H1 (cell line): ENCODE data around the gene SPAAR. TPM values are rescaled to one million over a fixed set of nuclear protein-coding genes. Genes with fewer than 3 reads are reported as not detected.

Source experiments
- polyA plus RNA-seq, 7 experiments: library from polyadenylated mRNA; depleted of rRNA in 3 of 7; stranded (reverse) in 5 of 7; unstranded in 2 of 7; fragments of >200 nt in 5 of 7; fragments of 200-250 nt in 2 of 7; gene quantifications; 1 replicate in 5 of 7; 2 replicates in 1 of 7; 4 replicates in 1 of 7; pipeline versions ENCODE4 v1.2.1 to v1.2.3, GENCODE V29; 2011 to 2013; ENCODE audit warnings: missing spikeins in 2 of 7, mixed read lengths in 2 of 7
- total RNA-seq: library from RNA; stranded (reverse); fragmentation: NEBNext Ultra II Directional; extraction: Animal tissue kit (Norgen Biotek cat#: 25700); gene quantifications from 2 replicates; pipeline ENCODE4 v1.2.1, GENCODE V29; 2021
- TF ChIP-seq, protein P1 (sequence below): fragments of 300-600 bp; sonication (generic); IDR thresholded peaks from 2 replicates; pipeline ENCODE4 v1.7.1; 2012; ENCODE audit warnings: low read length, moderate library complexity, mild to moderate bottlenecking, inconsistent platforms; ENCODE audit not compliant: insufficient replicate concordance

The SPAAR gene
- total and polyA plus RNA-seq, 2 of the 8 experiments (the other 6 are each of a cell fraction or from before 2014, with no cell fraction given), result 0.27 TPM; not detected in 1

DNA sequence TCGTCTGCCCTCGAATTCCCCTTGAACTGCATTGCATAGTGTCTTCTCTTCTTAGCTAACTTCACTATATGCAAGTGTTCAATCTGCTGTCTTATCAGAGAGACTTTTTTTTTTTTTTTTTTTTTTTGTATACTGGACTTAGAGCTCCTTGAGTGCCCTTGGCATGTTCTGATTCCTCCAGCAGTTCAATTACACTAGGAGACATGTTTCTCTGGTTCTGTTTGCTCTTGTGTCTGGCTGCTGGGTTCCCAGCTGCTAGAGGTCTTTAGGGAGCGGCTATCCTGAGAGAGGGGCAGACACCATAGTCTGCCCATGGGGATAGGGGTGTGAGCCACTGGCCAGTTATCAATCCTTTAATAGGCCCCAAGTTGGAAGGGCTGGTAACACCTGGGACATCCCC, 35.6 kb downstream of the SPAAR start (continued):
- TF ChIP-seq, protein P1, sequence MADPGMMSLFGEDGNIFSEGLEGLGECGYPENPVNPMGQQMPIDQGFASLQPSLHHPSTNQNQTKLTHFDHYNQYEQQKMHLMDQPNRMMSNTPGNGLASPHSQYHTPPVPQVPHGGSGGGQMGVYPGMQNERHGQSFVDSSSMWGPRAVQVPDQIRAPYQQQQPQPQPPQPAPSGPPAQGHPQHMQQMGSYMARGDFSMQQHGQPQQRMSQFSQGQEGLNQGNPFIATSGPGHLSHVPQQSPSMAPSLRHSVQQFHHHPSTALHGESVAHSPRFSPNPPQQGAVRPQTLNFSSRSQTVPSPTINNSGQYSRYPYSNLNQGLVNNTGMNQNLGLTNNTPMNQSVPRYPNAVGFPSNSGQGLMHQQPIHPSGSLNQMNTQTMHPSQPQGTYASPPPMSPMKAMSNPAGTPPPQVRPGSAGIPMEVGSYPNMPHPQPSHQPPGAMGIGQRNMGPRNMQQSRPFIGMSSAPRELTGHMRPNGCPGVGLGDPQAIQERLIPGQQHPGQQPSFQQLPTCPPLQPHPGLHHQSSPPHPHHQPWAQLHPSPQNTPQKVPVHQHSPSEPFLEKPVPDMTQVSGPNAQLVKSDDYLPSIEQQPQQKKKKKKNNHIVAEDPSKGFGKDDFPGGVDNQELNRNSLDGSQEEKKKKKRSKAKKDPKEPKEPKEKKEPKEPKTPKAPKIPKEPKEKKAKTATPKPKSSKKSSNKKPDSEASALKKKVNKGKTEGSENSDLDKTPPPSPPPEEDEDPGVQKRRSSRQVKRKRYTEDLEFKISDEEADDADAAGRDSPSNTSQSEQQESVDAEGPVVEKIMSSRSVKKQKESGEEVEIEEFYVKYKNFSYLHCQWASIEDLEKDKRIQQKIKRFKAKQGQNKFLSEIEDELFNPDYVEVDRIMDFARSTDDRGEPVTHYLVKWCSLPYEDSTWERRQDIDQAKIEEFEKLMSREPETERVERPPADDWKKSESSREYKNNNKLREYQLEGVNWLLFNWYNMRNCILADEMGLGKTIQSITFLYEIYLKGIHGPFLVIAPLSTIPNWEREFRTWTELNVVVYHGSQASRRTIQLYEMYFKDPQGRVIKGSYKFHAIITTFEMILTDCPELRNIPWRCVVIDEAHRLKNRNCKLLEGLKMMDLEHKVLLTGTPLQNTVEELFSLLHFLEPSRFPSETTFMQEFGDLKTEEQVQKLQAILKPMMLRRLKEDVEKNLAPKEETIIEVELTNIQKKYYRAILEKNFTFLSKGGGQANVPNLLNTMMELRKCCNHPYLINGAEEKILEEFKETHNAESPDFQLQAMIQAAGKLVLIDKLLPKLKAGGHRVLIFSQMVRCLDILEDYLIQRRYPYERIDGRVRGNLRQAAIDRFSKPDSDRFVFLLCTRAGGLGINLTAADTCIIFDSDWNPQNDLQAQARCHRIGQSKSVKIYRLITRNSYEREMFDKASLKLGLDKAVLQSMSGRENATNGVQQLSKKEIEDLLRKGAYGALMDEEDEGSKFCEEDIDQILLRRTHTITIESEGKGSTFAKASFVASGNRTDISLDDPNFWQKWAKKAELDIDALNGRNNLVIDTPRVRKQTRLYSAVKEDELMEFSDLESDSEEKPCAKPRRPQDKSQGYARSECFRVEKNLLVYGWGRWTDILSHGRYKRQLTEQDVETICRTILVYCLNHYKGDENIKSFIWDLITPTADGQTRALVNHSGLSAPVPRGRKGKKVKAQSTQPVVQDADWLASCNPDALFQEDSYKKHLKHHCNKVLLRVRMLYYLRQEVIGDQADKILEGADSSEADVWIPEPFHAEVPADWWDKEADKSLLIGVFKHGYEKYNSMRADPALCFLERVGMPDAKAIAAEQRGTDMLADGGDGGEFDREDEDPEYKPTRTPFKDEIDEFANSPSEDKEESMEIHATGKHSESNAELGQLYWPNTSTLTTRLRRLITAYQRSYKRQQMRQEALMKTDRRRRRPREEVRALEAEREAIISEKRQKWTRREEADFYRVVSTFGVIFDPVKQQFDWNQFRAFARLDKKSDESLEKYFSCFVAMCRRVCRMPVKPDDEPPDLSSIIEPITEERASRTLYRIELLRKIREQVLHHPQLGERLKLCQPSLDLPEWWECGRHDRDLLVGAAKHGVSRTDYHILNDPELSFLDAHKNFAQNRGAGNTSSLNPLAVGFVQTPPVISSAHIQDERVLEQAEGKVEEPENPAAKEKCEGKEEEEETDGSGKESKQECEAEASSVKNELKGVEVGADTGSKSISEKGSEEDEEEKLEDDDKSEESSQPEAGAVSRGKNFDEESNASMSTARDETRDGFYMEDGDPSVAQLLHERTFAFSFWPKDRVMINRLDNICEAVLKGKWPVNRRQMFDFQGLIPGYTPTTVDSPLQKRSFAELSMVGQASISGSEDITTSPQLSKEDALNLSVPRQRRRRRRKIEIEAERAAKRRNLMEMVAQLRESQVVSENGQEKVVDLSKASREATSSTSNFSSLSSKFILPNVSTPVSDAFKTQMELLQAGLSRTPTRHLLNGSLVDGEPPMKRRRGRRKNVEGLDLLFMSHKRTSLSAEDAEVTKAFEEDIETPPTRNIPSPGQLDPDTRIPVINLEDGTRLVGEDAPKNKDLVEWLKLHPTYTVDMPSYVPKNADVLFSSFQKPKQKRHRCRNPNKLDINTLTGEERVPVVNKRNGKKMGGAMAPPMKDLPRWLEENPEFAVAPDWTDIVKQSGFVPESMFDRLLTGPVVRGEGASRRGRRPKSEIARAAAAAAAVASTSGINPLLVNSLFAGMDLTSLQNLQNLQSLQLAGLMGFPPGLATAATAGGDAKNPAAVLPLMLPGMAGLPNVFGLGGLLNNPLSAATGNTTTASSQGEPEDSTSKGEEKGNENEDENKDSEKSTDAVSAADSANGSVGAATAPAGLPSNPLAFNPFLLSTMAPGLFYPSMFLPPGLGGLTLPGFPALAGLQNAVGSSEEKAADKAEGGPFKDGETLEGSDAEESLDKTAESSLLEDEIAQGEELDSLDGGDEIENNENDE, result no peak
